ENCODE measurements around the gene ARHGAP18.

DNA sequence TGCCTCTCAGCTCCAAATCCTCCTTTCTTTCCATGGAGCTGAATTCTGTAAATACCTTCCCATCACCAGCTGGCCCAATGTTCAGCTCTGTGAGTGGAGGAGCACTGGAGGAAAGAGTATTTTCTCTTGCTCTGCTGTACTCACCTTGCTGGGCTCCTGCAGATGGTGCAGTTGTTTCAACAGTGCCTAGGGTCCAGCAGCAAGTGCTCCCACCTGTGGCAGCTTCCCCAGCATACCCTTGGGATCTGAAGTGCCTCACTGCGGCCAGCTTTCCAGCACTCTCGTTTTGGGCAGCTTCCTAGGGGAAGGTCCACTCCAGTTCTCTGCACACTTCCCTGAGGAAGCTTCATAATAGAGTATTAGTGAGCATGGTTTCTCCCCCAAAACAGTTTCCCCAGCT is 170.9 kb downstream of the ARHGAP18 start:
- TF ChIP-seq, protein P1, sequence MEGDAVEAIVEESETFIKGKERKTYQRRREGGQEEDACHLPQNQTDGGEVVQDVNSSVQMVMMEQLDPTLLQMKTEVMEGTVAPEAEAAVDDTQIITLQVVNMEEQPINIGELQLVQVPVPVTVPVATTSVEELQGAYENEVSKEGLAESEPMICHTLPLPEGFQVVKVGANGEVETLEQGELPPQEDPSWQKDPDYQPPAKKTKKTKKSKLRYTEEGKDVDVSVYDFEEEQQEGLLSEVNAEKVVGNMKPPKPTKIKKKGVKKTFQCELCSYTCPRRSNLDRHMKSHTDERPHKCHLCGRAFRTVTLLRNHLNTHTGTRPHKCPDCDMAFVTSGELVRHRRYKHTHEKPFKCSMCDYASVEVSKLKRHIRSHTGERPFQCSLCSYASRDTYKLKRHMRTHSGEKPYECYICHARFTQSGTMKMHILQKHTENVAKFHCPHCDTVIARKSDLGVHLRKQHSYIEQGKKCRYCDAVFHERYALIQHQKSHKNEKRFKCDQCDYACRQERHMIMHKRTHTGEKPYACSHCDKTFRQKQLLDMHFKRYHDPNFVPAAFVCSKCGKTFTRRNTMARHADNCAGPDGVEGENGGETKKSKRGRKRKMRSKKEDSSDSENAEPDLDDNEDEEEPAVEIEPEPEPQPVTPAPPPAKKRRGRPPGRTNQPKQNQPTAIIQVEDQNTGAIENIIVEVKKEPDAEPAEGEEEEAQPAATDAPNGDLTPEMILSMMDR (IDR thresholded peaks at IDR 0.05 in 4 of 5, conservative IDR thresholded peaks at IDR 0.05 in 1 of 5), result no peak
- TF ChIP-seq POLR2A (IDR thresholded peaks at IDR 0.05), result no peak

Data from gastrocnemius medialis (tissue), 4 donors.